HG03097 (cell line): Measurements from ENCODE around the gene HOXA5.

Experiments used
- ATAC-seq: cut with Tn5 transposase; IDR thresholded peaks from one replicate; pipeline ENCODE4 v1.9.1; 2021; ENCODE audit not compliant: unreplicated experiment, low FRiP score

HOXA5 gene

GRCh38 chr7:27172315-27172774 is 28.9 kb upstream of the HOXA5 start:
- no peak for ATAC-seq

GRCh38 chr7:27171637-27172314 is 28.3 kb upstream of the HOXA5 start:
- ATAC-seq = no peak

DNA sequence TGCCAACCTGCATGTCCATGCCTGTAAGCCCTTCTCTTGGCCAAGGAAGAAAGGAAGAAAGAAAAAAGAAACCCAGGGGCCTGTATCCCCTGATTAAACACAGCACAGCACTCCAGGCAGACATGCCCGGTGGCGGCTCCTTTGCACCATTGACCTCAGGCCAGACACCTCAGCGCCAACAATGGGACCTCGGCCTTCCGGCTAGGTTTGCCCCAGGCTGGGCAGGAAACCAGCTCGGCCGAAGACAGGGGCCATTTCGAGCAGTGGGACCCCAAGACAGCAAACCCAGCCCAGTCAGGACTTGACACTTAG is 27.8 kb upstream of the HOXA5 start:
- ATAC-seq = no peak

DNA sequence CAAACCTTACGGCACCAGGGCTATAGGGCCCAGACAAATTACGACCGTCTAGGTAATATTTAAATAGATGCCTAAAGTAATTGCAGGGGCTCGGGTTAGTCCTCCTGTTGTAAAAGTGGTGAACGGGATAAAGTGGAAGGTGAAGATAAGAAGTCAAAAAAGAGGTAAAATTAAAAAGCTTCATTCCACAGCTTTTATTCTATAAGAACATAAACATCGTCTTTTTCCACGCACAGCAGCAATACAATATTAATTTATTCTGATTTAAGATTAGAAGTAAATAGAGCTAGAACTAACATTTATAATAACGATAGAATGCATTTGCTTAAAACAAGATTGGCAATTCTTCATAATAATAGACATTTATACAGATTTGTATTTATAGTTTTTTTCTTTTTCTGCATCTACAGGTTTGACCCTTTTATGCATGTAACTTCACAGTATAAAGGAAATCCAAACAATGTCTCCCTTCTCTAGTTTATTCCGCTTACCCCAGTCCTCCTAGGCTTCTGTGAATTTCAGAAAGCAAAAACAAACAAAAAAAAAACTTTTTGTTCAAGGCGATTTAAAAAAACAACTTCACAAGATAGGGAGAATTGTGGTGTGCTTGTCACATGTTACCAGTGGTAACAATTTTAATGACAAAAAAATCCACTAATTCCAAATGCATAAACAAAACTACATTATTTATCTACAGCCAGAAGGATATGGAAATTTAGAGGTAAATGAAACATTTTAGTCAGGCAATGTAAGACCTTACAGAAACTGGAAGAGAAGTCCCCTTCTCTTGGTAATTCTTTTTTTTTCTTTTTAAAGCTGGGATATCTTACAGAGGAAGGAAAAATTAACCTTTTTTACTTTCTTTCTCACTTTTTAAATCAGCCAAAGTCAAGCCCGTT is 27.2 kb upstream of the HOXA5 start:
- ATAC-seq = no peak

DNA sequence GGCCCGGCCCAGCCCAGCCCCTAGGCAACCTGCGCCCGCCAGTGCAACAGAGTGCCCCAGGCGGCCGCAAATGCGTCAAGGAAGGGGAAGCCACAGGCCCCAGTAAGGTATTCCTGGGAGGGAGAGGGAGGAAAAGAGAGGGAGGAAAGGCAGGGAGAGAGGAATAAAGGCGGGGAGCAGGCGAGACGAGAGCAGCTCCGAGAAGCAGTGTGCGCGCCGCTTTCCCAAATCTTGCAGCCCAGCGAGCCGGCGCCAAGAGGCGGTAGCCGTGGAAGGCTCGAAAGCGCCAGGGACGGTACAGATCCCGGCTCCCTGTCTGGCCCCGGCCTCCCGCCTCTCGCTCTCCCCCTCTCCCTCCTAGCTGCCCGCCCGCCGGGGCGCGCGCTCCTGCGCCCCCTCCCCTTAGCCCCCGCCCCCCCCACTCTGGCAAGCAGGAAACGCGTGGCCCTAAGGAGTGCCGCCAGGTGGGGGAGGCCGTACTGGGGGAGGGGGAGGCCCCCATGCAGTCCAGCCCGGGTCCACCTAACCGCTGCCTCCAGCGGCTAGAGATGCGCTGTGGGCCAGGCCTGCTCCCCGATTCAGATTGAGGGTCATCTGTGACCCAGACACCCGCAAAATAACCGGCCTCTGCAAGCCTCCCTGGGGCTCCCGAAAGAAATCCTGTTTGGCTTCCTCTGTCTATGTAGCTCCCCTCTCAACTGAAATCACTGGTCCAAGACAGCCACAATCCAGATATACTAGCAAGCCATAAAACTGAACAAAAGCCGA is 26.4 kb upstream of the HOXA5 start:
- ATAC-seq = no peak

DNA sequence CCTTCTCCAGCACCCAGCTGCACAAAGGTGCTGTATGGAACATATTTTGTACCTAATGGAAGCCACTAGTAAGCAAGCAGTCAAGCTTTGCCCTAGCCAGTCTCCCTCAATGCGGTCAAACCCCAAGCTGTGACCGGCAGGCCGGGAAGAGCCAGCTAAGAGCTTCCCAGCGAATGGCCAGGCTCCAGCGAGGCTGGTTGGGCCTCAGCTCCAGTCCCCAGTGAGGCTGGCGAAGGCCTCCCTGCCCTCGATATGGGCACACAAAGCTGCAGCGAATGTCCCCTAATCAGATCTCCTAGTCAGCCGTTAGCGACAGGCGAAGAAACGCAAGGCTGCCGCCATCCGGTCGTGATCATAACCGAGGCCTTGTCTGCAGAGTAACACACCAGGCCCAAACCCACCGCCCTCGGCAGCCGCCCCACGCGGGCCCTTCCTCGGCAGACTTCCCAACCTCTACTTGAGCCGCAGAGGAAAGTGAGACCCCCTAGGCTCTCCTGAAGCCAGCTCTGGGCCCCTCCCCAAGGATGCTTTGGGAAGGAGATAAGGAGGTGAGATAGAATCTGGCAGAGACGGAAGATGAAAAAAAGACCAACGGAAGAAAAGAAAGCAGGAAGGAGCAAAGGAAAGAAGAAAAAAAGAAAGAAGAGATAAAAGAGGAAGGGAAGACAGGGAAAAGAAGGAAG is 24.9 kb upstream of the HOXA5 start:
- no peak for ATAC-seq

DNA sequence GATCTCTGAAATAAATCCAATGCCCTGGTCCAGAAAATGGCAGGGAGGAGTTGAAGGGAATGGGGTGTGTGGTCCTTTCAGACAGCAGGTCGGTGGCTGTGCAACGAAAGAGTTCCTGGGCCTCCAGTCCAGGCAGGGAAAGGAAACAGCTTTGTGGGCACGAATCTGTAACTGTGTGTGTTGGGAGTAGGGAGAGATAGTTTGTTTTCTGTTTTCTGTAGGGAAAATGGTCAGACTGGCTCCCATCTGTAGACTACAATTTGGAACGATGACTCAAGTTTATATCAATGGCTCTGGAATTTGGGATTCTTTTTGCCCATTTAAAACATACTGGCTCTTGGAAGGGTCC is 24.4 kb upstream of the HOXA5 start:
- ATAC-seq = no peak

GRCh38 chr7:27166531-27167505 is 23.3 kb upstream of the HOXA5 start:
- ATAC-seq = no peak

- ATAC-seq = no peak
These were observed 22.6 kb upstream of the HOXA5 start for GRCh38 chr7:27165996-27166530.

DNA sequence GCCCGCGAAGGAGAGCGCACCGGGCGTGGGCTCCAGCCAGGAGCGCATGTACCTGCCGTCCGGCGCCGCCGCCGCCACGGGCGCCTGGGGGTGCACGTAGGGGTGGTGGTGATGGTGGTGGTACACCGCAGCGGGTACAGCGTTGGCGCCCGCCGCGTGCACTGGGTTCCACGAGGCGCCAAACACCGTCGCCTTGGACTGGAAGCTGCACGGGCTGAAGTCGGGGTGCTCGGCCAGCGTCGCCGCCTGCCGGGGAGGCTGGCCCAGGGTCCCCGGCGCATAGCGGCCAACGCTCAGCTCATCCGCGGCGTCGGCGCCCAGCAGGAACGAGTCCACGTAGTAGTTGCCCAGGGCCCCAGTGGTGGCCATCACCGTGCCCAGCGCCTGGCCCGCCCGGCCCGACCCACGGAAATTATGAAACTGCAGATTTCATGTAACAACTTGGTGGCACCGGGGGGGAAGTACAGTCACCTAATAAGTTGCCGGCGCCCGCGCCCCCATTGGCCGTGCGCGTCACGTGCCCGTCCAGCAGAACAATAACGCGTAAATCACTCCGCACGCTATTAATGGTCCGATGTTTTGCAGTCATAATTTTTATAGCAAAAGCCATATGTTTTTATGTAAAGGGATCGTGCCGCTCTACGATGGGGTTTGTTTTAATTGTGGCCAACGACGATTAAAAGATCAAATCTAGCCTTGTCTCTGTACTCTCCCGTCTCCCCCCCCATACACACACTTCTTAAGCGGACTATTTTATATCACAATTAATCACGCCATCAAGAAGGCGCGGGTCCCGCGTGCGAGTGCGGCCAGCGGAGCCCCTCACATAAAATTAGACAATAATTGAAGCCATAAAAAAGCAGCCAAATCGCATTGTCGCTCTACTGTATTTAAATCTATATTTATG is 21.9 kb upstream of the HOXA5 start, which contains the start of gene HOXA9:
HOXA9 (minus strand) TSS at position 449 of the 907 bp plus-strand sequence; CDS start at position 369, 80 bp downstream.
- ATAC-seq = no peak

DNA sequence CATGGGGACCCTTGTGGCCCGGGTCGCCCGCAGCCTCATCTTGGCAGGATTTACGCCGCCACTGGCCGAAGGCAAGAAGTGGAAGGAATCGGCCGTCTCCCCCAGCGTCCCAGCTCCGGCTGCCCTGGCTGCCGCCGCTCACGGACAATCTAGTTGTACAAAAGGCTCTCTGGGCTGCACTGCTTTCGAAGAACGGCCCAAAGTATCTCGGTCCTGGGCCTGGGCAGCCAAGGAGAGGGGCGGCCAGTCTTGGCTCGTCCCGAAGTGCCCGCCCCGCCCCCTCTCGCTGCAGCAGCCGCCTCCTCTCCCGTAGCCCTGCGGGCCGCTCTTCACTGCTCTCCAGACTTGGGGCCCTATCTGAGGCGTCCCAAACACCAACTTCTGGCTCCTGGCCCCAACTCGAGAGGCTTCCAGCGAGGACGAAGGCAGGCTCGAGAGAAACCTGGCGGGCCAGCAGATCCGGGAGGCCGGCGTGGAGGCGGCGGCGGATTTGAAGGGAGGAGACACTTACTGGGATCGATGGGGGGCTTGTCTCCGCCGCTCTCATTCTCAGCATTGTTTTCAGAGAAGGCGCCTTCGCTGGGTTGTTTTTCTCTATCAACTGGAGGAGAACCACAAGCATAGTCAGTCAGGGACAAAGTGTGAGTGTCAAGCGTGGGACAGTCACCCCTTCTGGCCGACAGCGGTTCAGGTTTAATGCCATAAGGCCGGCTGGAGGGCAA is 21.0 kb upstream of the HOXA5 start:
- ATAC-seq = no peak

DNA sequence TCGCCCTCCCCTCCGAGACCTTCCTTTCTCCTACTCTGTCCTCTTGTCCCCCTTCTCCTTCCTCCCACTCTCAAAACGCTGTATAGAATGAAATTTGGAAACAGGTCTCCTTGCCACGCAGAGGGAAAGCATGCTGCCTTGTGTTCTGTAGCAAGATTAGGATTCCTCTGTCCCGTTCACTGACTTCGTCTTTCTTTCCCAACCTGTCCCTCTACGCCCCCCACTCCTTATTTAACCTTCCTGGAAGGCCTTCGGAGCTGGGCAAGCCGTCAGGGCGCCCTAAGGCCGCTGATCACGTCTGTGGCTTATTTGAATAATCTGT is 20.5 kb upstream of the HOXA5 start:
- no peak for ATAC-seq

DNA sequence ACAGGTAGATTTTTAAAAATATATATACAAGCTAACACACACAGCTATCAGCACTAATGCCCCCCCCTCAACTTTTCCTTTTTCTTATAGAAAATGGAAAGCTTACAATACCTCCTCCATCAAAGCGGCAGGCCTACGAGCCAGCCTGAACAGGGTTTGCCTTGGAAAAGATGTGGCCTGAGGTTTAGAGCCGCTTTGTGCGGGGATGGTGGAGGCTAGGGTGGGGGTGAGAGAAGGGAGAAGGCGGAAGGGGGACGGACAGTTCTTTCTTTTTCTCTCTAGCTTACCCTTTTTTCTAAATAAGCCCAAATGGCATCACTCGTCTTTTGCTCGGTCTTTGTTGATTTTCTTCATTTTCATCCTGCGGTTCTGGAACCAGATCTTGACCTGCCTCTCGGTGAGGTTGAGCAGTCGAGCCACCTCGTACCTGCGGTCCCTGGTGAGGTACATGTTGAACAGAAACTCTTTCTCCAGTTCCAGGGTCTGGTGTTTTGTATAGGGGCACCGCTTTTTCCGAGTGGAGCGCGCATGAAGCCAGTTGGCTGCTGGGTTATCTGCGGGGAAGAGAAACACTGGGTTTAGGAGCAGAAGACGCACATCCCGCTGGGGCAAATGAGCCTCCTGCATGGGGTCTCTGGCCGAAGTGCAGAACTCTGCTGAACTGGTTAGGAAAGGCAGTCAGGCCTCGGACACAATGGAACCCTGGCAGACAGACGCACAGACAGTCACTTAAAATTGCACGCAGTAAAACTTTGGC is 20.0 kb upstream of the HOXA5 start:
- no peak for ATAC-seq

DNA sequence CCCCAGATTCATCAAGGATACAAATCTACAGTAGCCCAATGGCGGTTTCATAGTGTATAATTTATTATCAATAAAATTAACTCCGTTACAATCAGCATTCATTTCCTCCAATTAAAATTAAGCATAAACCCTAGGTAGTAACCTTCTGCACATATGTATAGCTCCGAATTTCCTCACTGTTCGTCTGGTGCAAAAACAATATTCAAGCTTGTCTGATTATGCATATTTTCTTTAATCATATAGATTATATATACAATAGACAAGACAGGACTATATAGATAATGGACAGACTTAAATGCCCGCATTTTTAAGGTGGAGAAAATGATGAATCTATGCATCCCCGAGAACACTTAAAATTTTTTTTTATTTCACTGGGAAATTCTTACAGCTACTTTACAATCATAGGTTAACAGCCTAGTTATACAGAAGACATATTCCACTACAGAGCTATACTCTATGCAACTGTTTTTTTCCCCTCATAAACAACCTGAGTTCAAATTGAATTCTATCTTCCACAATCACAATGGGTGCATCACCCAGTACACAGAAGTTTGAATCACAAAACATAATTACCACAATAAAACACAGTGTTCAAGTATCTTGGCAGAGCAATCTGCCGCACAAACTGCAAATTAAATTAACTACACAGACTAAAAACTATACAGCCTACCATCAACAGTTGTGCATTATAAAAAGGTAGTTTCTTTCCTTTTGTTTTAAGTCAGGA is 19.2 kb upstream of the HOXA5 start:
- ATAC-seq = no peak

DNA sequence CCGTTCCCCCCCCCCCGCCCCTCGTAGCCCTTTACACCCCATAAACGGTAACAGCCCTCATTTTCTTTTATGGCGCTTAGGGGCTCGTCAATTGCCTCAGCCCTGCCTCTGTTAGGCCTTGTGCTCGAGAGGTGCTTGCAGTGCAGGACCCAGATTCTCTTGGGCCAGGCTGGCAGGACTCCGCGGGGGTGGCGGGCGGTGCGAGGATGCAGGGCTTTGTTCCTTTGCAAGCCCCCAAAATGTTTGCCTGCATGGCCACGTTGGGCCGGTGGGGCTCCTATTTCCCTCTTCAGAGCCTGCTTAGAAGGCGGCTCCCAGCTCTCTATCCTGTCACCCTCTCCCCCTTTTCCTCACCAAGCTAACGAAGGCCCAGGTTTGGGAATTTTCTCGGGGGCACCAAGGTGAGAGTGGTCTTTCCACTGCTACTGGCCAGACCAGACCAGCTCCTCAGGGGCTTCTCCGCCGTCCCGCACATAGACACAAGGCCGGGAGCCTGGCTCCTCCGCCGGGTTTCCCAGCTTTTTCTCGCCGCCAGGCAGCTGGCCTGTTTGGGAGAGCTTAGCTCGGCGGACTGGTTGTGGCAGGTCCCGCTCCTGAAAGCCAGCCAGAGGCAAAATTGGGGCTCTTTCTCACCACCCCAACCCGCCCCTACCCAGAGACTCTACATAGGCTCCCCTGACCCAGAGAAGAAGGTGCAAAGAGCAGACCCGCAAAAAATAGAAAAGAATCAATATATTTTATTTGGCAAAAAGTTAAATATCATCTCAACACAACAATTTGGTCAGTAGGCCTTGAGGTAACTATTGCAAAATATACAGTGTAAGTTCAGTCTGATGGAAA is 18.5 kb upstream of the HOXA5 start:
- no peak for ATAC-seq
